HL-60 (cell line): ENCODE results near the gene ADAMTS7.

Experiments
- DNase-seq, 2 experiments: peaks; one replicate each; pipeline ENCODE4 v3.0.0-alpha.2; 2010 to 2020; ENCODE audit warnings: low read depth in 1 of 2, low spot score in 1 of 2
- H3K27ac ChIP-seq: fragments of 250-450 bp; sonication (Bioruptor Pico); replicated peaks from 2 replicates; pipeline ENCODE4 v1.5.1; 2020; ENCODE audit warnings: mild to moderate bottlenecking, moderate library complexity
- H3K27me3 ChIP-seq: fragments of 250-450 bp; sonication (Bioruptor Pico); 2 replicates; pipeline ENCODE4 v1.5.1; 2021; ENCODE audit warnings: mild to moderate bottlenecking, moderate library complexity; ENCODE audit not compliant: insufficient read depth, poor library complexity, severe bottlenecking
- H3K4me3 ChIP-seq: replicated peaks from 2 replicates; pipeline ENCODE4 v1.5.1; 2011; ENCODE audit warnings: mild to moderate bottlenecking, control low read depth, low read length; ENCODE audit not compliant: insufficient read depth
- CTCF ChIP-seq: IDR thresholded peaks from one replicate; pipeline ENCODE4 v1.5.1; 2011; ENCODE audit warnings: low read length, control low read depth, inconsistent platforms; ENCODE audit not compliant: insufficient read depth
- GABPA ChIP-seq: IDR thresholded peaks from 2 replicates; pipeline ENCODE4 v1.6.1; 2012; ENCODE audit warnings: low read depth
- POLR2AphosphoS5 ChIP-seq: IDR thresholded peaks from 2 replicates; pipeline ENCODE4 v1.6.1; 2012; ENCODE audit warnings: low read depth
- REST ChIP-seq: IDR thresholded peaks from 2 replicates; pipeline ENCODE4 v1.6.1; 2012; ENCODE audit warnings: low read depth; ENCODE audit not compliant: insufficient replicate concordance
- SPI1 ChIP-seq: IDR thresholded peaks from 2 replicates; pipeline ENCODE4 v1.6.1; 2012; ENCODE audit warnings: low read depth, mild to moderate bottlenecking, borderline replicate concordance

The ADAMTS7 gene

GRCh38 chr15:78811825-78812183 is 540 bp upstream of the ADAMTS7 start:
- H3K27me3 ChIP-seq, result peaks cover 37% of the 10 kb centered on the region
- no peak overlapping the region for H3K27ac ChIP-seq
- peak overlapping the region; percentile 29 for H3K4me3 ChIP-seq
- TF ChIP-seq GABPA (no peak), REST (no peak), CTCF (no peak), POLR2AphosphoS5 (no peak), SPI1 (no peak)
- DNase-seq, result no peak

- no peak for TF ChIP-seq SPI1
- TF ChIP-seq GABPA, result no peak
- TF ChIP-seq POLR2AphosphoS5, result no peak
- TF ChIP-seq CTCF, result no peak
- TF ChIP-seq REST, result no peak
- Histone ChIP-seq H3K4me3 (peak overlapping the region; percentile 45), H3K27me3 (peaks cover 37% of the 10 kb centered on the region), H3K27ac (no peak overlapping the region)
- no peak for DNase-seq
These were observed 721 bp downstream of the ADAMTS7 start for GRCh38 chr15:78810362-78811123.

GRCh38 chr15:78810003-78810361 is 1.3 kb downstream of the ADAMTS7 start:
- Histone ChIP-seq H3K4me3 (no peak overlapping the region), H3K27me3 (peaks cover 37% of the 10 kb centered on the region), H3K27ac (no peak overlapping the region)
- TF ChIP-seq GABPA (no peak), SPI1 (no peak), REST (no peak), CTCF (no peak), POLR2AphosphoS5 (no peak)
- DNase-seq, result no peak
